Cerebellar cortex (tissue), 1 donor: ENCODE results near the gene CHST8.

Experiments
- DNase-seq: peaks from one replicate; pipeline ENCODE4 v3.0.0-alpha.2; 2015; ENCODE audit warnings: low spot score

The CHST8 gene

DNA sequence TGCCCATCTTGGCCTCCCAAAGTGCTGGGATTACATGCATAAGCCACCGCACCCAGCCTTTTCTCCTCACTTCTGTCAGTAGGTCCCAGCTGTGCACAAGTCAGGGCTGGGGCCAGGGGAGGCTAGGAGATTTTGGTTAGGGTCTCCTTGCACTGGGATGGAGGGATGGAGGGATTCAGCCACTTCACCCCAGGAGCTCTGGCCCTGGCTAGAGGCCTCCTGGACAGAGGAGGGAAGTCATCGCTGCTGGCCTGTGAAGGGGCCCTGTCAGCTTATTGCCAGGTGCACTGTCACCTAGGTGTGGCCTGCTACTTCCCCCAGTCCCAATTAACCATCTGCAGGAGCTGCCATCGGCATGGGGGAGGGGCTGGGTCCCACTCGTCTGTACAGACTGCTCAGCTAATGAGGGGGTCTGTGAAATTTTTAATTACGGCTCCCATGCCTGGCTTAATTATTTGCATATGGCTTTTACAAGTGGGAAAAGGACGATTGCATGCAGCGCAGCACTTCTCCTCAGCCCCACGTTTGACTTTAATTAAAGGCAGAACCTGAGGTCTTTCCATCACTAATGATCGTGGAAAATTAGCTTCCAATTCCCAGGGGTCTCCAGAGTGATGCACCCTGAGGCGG, 52.4 kb downstream of the CHST8 start:
- no peak for DNase-seq

- DNase-seq = no peak
Observed at GRCh38 chr19:33674626-33675367, 53.0 kb downstream of the CHST8 start.

- DNase-seq = peak; percentile 63
Observed at GRCh38 chr19:33675501-33676124, 53.9 kb downstream of the CHST8 start.

DNA sequence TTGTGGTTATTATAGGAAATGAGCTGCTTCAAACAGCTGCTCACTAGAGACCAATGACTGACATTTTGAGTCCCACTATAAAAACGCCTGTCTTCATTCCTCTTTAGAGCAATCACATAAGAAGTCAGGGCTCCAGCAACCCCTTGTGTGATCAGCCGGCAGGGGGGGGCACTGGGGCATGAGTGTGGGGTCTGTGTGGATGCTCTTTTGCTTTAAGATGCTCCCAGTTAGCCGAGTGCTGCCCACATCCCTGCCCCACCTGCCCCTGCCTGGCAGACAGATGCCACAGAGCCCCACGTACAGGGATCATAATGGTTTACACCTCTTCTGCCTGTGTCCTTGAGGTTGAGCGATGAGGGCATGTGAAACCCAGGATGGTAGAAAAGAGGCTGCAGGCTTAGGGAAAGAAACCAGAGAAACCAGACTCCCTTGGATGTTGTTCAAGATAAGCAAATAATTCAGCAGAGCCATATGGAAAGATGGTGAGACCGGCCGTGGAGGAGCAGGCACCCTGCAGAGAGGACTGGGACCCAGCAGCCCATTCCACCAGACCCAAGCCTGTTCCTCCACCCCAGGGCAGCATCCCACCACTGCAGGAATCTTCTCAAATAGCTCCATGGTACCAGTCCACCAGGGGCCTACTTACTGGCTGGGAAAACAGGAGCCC, 55.4 kb downstream of the CHST8 start:
- no peak for DNase-seq

DNA sequence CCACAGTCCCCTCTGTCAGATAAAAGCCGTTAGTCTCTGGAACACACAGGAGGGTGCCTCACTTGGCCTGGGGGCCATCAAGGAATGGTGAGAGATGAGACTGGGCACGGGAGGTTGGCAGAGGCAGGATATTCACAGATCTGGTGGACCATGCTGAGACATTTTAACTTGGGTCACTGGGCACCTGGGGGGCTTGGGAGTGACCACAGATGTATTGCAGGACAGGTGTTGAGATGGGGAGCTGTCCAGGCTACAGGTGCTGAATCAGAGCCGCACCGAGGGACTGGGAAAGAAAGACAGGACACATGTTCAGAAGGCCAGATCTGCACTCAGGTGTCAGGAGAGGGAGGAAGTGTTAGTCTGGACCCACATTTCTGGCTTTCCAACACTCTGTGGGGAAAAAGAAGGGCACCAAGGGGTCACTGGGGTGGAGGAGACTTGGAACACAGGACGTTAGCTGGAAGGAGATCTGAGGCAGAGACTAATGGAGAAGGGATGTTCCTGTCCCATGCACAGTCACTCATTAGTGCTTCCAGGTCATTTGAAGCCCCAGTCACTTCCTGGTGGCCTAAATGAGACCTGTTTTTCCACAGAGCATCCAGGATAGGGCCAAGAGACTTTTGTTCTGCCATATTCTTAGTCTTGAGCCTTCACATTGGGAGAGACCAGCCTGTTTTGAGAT, 56.1 kb downstream of the CHST8 start:
- no peak for DNase-seq

DNA sequence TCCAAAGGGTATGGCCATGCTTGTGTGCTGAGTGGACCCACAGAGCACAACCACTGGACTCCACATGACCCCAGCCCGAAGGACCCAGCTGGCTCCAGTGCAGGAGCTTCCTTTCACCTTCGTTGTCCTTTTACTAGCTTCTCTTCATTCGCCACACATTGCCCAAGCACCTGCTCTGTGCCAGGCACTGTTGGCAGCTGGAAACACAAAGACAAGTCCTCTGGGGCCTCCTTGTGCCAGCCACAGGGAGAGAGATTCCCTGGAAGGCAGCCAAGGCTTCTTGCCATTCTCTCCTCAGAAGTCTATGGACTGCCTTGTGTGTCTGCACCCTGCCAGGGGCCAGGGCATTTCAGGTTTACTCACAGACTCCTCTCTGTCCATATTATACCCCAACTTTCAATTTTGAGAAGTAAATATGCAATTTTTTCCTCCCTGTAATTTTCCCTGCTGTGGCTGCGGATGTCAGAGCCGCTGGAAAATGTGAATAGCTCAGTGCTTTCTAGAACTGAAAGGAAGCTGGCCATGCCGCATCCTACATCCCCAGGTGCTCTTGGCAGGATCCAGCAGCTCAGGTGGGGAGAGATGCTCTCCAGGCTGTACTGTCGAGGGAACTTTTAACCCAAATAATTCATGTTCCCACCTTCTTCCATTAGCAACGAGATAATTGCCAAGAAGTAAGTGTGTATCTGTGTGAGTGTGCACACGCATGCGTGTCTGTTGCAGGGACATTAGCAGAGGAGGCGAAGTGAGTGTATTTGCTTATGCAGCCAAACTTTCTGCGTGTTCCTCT, 57.2 kb downstream of the CHST8 start:
- no peak for DNase-seq

DNA sequence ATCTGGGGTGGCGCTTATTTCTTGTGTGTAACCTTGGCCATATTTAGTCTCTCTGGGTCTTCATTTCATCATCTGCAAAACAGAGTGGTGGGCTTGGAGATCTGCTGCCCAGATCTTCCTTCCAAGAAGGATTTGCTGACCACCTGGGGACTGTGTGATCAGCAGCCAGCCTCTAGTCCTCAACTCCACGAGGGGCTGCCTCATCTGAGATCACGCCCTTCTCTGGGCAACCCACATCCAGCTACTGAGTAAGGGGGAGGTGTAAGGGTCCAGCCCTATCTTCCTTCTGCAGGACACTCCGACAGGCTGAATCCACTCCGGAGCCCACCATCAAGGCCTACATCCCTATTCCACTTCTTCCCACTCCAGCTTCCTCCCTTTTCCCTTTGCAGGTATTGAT, 57.9 kb downstream of the CHST8 start:
- DNase-seq = no peak

DNA sequence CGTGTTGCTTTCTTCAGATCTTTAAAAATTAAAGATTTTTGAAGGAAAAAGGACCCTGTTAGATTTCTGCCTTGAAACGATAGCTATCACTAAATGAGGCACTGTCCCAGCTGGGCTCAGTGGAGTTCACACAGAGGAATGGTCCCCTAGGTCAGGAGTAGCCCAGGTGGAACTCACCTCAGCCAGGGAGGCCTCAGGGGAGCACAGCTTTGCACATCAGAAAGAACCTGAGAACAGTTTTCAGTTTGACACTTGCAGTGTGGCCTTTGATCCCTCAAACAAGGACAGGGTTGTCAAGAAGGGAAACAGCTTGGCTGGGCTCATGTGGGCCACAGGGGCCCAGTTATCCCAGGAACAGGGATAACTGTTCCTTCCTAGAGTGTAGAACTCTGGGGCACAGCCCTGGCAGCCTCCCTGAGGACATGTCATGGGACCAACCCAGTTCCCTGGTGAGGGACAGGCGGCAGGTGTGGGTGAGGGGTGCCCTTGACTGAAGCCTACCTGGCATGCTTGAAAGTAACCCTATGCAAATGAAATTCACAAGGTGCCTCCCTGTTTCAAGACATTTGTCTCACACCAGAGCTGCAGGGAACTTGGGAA, 59.4 kb downstream of the CHST8 start:
- no peak for DNase-seq

GRCh38 chr19:33683881-33684537, 62.3 kb downstream of the CHST8 start:
- DNase-seq = no peak

DNA sequence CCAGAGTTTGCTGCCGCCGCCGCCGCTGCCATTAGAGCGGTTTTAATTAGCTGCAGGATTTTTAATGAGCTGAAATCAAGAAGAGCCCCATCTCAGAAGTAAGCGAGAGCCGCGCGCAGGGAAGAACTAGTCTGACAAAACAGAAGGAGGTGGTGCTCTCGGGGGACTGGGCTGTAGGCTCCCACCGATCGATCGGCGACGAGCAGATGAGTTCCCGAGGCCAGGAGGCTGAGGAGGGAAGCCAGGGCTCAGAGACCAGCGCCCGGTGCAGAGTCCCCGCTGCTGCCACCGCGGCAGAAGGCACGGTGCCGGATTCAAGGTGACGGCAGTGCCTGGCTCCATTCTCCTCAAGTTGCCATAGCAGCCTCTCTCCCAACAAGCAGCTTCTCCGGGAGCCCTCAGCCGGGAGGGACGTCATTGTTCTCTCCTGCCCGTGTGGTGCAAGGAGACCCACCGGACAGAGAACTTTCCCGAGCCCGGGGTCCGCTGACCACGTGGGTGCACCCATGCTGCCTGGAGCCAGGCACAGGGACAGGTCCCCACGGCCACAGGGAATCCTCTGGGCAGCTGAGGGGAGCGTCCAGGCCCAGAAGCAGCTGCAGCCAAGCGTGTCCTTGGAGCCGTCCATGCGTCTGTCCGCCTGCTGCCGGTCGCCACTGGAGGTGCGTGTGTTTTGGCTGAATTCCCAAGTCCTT, 62.9 kb downstream of the CHST8 start:
- no peak for DNase-seq

DNA sequence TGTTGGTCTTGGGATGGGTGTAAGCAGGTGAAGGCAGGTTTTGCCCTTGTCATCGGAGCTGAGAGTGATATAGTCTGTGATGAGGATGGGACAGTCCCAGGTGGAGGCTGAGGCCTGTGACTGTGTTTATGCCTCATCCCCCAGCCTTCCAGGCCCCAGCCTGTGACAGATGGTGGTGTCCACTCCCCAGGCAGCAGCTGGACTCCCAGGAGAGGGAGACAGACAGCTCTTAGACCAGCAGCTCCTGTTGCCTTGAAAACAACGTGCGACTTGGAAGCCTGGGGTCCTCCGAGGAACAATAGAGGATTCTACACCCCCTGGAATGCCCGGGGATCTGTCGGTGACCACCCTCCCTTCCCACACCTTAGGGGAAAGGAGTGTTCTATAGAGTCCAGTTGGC, 63.8 kb downstream of the CHST8 start:
- DNase-seq = no peak

DNA sequence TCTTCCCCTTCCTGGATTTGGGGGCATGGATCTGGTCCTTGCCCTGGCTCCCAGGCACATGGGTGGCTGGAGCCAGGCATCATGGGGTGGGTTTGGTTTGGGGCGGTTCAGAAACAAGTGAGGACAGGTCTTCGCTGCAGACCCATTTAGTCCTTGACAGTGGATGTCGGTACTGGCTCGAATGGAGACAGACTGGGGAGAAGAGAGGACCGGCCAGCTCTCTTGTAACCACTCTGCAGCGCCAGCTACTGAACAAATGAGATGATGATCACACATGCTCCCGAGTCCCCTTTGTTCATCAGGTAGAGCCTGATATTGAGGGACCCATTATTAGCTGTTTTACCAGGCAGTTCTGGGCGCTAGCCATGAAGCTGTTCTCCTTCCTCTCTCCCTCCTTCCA, 64.5 kb downstream of the CHST8 start:
- DNase-seq = peak; percentile 84

GRCh38 chr19:33686687-33687480, 65.1 kb downstream of the CHST8 start:
- no peak for DNase-seq

DNA sequence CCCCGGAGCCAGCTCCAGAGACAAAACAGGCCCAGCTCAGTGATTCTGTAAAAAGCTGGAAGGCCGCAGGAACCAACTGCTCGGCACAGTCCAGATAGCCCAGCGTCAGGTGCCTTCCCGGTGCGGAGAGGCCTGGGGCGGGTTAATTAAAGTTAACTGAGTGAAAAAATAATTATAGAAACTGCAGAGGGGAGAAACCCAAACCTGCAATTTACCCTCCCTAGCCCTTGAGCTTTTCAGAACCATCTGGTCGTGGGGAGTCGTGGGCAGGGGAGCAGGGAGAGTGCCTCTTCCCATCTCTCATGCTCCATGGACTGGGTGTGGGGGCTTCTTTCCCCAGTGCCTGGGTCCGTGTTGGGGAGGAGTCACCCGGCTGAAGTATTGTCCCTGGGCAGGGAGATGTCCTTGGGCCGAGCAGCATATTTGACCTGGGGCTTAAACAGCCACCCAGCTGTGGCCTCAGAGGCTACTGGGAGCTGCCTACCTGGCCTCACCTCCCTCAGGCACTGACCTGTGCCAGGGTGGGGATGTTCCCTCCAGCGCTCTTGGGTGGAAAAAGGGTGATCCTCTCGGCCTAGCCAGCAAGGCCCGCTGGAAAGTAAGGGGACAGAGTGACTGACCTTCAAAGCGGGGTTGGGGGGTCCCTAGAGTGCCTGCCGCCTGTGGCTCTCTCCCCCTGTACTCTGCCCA, 65.9 kb downstream of the CHST8 start:
- no peak for DNase-seq

DNA sequence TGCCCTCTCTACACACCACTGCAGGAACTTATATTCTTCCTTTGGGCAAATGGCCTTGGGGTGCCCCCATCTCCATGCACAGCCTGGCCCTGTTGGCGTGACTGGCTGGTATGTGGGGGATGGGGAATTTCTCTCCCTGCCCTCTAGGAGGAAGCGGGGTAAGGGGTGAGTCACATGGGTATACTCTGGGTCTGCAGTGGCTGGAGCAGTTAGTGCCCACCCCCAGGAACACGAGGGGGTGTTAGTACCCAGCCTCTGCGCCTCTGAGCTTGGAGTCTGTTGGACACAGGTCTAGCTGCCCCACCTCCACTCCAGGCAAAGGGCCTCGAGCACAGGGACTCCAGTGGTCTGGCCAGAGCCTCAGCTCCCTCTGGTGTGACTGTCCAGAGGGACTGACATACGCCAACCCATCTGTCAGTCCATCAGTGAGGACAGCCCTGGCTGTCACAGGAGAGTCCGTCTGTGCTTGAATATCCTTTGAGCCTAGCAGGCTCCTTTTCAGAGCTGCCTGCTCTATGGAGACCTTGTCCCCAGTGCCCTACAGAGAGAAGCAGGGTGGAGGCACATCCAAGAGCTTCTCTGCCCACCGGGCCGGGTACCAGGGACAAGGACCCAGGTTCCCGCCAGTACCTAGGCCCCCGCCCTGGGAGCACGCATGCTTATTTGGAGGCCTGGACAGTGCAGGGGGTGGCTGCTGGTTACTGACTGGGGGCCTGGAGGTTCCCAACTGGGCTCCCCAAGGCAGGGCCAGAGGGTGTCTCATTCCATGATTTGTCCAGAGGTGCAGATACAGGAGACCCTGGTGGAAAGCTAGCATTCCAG, 66.6 kb downstream of the CHST8 start:
- no peak for DNase-seq

DNA sequence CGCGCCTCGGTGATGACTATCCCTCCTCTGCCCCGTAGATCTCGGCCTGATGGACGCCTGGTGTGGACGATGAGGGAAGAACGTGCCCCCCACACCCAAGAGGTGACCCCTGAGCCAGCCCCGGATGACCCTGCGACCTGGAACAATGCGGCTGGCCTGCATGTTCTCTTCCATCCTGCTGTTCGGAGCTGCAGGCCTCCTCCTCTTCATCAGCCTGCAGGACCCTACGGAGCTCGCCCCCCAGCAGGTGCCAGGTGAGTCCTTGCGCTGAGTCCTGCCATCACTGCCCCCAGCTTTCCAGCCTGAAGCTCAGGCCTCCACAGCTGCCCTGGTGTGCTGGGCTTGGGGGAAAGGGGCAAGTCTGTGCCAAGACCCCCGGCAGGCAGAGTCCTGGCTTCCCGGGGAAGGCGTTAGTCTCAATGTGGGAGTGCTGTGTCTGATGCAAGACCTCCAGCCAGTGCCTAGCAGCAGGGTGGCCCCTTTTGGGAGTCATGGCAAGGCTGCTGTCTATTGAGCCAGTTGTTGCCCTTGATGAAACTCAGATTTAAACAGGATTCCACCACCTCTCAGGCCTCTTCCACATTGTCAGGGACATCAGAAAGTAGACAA, 67.5 kb downstream of the CHST8 start:
- no peak for DNase-seq

DNA sequence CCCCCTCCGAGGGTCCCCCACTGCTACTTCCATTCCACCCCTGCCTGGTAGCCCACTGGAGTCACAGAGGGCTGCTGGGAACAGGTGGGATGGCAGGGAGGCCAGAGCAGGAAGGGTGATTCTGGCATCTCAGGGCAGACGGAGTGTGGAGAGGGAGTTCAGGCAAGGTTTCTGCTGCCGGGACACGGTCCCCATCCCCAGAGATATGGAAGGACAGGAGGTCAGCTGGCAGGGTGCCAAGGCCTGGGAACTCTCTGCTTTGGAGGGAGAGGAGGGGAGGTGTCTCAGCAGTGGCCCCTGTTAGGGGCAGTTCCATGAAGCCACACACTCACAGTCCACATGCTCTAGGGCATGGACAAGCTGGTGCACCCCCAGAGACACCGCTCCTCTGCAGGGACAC, 68.1 kb downstream of the CHST8 start:
- DNase-seq = no peak
